Right kidney (tissue), 1 donor: Measurements from ENCODE around the gene BUD23.
A peak's percentile ranks its signal among the peaks of the same experiment; 100 is the strongest.
"Not testable (repeated sequence)": the region's sequence is repeated elsewhere in the genome, so short reads cannot be mapped to it uniquely, and the experiment has no call there.

Source experiments
- DNase-seq: peaks from one replicate; pipeline ENCODE4 v3.0.0-alpha.2; 2016

BUD23 gene

GRCh38 chr7:73663033-73663432 lies 20.4 kb upstream of the BUD23 start:
- no peak for DNase-seq

GRCh38 chr7:73667344-73668102 lies 15.9 kb upstream of the BUD23 start, which contains the start of gene VPS37D:
VPS37D (plus strand) TSS chr7:73667831; CDS start chr7:73667959, 128 bp downstream.
- peak; percentile 82 for DNase-seq

GRCh38 chr7:73668103-73668885 lies 15.1 kb upstream of the BUD23 start:
- peak; percentile 63 for DNase-seq

GRCh38 chr7:73668886-73669230 lies 14.5 kb upstream of the BUD23 start:
- DNase-seq: no peak

- peak; percentile 56 for DNase-seq
These were observed 14.1 kb upstream of the BUD23 start for GRCh38 chr7:73669288-73669701.

- DNase-seq: no peak
These were observed 13.5 kb upstream of the BUD23 start for GRCh38 chr7:73669858-73670385.

- no peak for DNase-seq
These were observed 12.1 kb upstream of the BUD23 start for GRCh38 chr7:73671322-73671661.

GRCh38 chr7:73671857-73672445 lies 11.4 kb upstream of the BUD23 start:
- DNase-seq: no peak

GRCh38 chr7:73674468-73675124 lies 8.8 kb upstream of the BUD23 start:
- DNase-seq: no peak

GRCh38 chr7:73676062-73676461 lies 7.3 kb upstream of the BUD23 start:
- DNase-seq: not testable (repeated sequence)

- DNase-seq: no peak
These were observed 4.5 kb upstream of the BUD23 start for GRCh38 chr7:73678862-73679261.

GRCh38 chr7:73679709-73680108 lies 3.7 kb upstream of the BUD23 start:
- DNase-seq: no peak

- DNase-seq: no peak
These were observed 2.9 kb upstream of the BUD23 start for GRCh38 chr7:73680501-73680900.

- DNase-seq: no peak
These were observed 2.4 kb upstream of the BUD23 start for GRCh38 chr7:73681031-73681430.

GRCh38 chr7:73682745-73683055 lies 697 bp upstream of the BUD23 start:
- DNase-seq: no peak

- DNase-seq: no peak
These were observed 644 bp downstream of the BUD23 start for GRCh38 chr7:73683788-73684693.

- DNase-seq: no peak
These were observed 1.9 kb downstream of the BUD23 start for GRCh38 chr7:73685311-73685710.

GRCh38 chr7:73688288-73688687 lies 4.9 kb downstream of the BUD23 start:
- DNase-seq: no peak

- no peak for DNase-seq
These were observed 7.2 kb downstream of the BUD23 start for GRCh38 chr7:73690646-73691045.

- no peak for DNase-seq
These were observed 13.0 kb downstream of the BUD23 start for GRCh38 chr7:73696372-73696771.

GRCh38 chr7:73698410-73698809 lies 15.0 kb downstream of the BUD23 start:
- DNase-seq: no peak
